CD14-positive monocyte (primary cell): ENCODE results near the gene ALG1. TPM values are rescaled to one million over a fixed set of nuclear protein-coding genes. Genes with fewer than 3 reads are reported as not detected.

Experiments used
- DNase-seq, 3 donors: peaks; one replicate each; pipeline ENCODE4 v3.0.0-alpha.2; 2011 to 2022
- H2AFZ ChIP-seq: 2 replicates; pipeline ENCODE4 v1.6.0; 2012; ENCODE audit warnings: mild to moderate bottlenecking, low read depth, low read length, inconsistent platforms; ENCODE audit not compliant: insufficient read depth, poor library complexity, severe bottlenecking
- H3K27ac ChIP-seq, 2 donors: 1 replicate in 1 of 2; 2 replicates in 1 of 2; pipeline ENCODE4 v1.5.1; 2012 to 2013; ENCODE audit warnings: low read length in 2 of 2, control low read depth in 1 of 2, inconsistent platforms in 1 of 2, low read depth in 1 of 2, mild to moderate bottlenecking in 1 of 2
- H3K27me3 ChIP-seq, 2 donors: one replicate each; pipeline versions ENCODE4 v1.6.0 to v1.6.1; 2011 to 2013; ENCODE audit warnings: low read length in 2 of 2; ENCODE audit not compliant: control insufficient read depth in 2 of 2, insufficient read depth in 2 of 2
- H3K36me3 ChIP-seq, 2 donors: replicated peaks in 1 of 2; 1 replicate in 1 of 2; 2 replicates in 1 of 2; pipeline versions ENCODE4 v1.5.1 to v1.6.1; 2012 to 2013; ENCODE audit warnings: low read length in 2 of 2, control low read depth in 1 of 2, inconsistent platforms in 1 of 2, mild to moderate bottlenecking in 1 of 2; ENCODE audit not compliant: insufficient read depth in 2 of 2, control insufficient read depth in 1 of 2
- H3K4me1 ChIP-seq, 2 donors: 1 replicate in 1 of 2; 2 replicates in 1 of 2; pipeline versions ENCODE4 v1.5.1 to v1.6.1; 2012 to 2013; ENCODE audit warnings: low read length in 2 of 2, control low read depth in 1 of 2, inconsistent platforms in 1 of 2, mild to moderate bottlenecking in 1 of 2, moderate library complexity in 1 of 2; ENCODE audit not compliant: insufficient read depth in 2 of 2, control insufficient read depth in 1 of 2
- H3K4me2 ChIP-seq: replicated peaks from 2 replicates; pipeline ENCODE3; 2012; ENCODE audit warnings: low read length, moderate library complexity, mild to moderate bottlenecking; ENCODE audit not compliant: poor library complexity, severe bottlenecking; ENCODE audit errors: extremely low read depth
- H3K4me3 ChIP-seq, 3 experiments: fragments of 200-600 bp in 1 of 3; sonication (generic) in 1 of 3; replicated peaks in 1 of 3; 1 replicate in 2 of 3; 2 replicates in 1 of 3; pipeline ENCODE4 v1.5.1; 2011 to 2013; ENCODE audit warnings: low read length in 3 of 3, mild to moderate bottlenecking in 3 of 3, control low read depth in 2 of 3, low read depth in 2 of 3, inconsistent platforms in 1 of 3, moderate library complexity in 1 of 3
- H3K79me2 ChIP-seq: 2 replicates; pipeline ENCODE4 v1.6.0; 2012; ENCODE audit warnings: mild to moderate bottlenecking, control low read depth, inconsistent platforms, low read length, moderate library complexity; ENCODE audit not compliant: insufficient read depth
- H3K9ac ChIP-seq: 2 replicates; pipeline ENCODE4 v1.6.0; 2017; ENCODE audit warnings: low read length, mild to moderate bottlenecking; ENCODE audit not compliant: insufficient read depth, poor library complexity, severe bottlenecking
- H3K9me3 ChIP-seq, 2 donors: replicated peaks in 1 of 2; 1 replicate in 1 of 2; 2 replicates in 1 of 2; pipeline versions ENCODE4 v1.5.1 to v1.6.1; 2012 to 2013; ENCODE audit warnings: low read length in 2 of 2, control low read depth in 1 of 2; ENCODE audit not compliant: control insufficient read depth in 1 of 2, insufficient read depth in 1 of 2
- H4K20me1 ChIP-seq: 2 replicates; pipeline ENCODE4 v1.6.0; 2012; ENCODE audit warnings: mild to moderate bottlenecking, low read length, control low read depth, moderate library complexity; ENCODE audit not compliant: insufficient read depth
- H3K27ac Mint-ChIP-seq, 7 donors: one replicate each; pipeline ENCODE4 v1.8.0; 2020; ENCODE audit warnings: mild to moderate bottlenecking in 7 of 7, mixed read lengths in 7 of 7, moderate library complexity in 6 of 7, inconsistent platforms in 2 of 7
- H3K27me3 Mint-ChIP-seq, 3 donors: one replicate each; pipeline ENCODE4 v1.8.0; 2021 to 2022; ENCODE audit warnings: low read depth in 3 of 3, mild to moderate bottlenecking in 3 of 3, mixed read lengths in 3 of 3, moderate library complexity in 3 of 3, inconsistent platforms in 1 of 3
- H3K36me3 Mint-ChIP-seq, 2 donors: one replicate each; pipeline ENCODE4 v1.8.0; 2020; ENCODE audit warnings: mixed read lengths in 2 of 2, inconsistent platforms in 1 of 2, mild to moderate bottlenecking in 1 of 2
- H3K4me1 Mint-ChIP-seq: one replicate; pipeline ENCODE4 v1.8.0; 2020; ENCODE audit warnings: mild to moderate bottlenecking, mixed read lengths
- H3K4me3 Mint-ChIP-seq, 2 donors: one replicate each; pipeline ENCODE4 v1.8.0; 2020; ENCODE audit warnings: mild to moderate bottlenecking in 2 of 2, mixed read lengths in 2 of 2, moderate library complexity in 1 of 2
- H3K9me3 Mint-ChIP-seq, 7 donors: one replicate each; pipeline ENCODE4 v1.8.0; 2020 to 2022; ENCODE audit warnings: mixed read lengths in 7 of 7, mild to moderate bottlenecking in 6 of 7, moderate library complexity in 6 of 7, inconsistent platforms in 2 of 7
- CTCF ChIP-seq: fragments of 200-600 bp; IDR thresholded peaks from one replicate; pipeline ENCODE4 v1.8.0; 2022; ENCODE audit warnings: antibody characterized with exemption, mild to moderate bottlenecking
- WGBS: methylation state at CpG from one replicate; pipeline ENCODE4 v1.1.5; 2013; ENCODE audit warnings: missing lambda C conversion rate; ENCODE audit not compliant: insufficient coverage; 5-methylcytosine and 5-hydroxymethylcytosine counted together
- intact Hi-C, 2 donors: fragments of 100-400 bp; cut with micrococcal nuclease; formaldehyde crosslinking; loops; one replicate each; pipeline versions ENCODE4 v1.15.0 to v1.15.1; 2023
- polyA plus RNA-seq, 3 donors: library from polyadenylated mRNA; depleted of rRNA in 1 of 3; unstranded in 2 of 3; stranded (reverse) in 1 of 3; fragments of 300-500 nt in 2 of 3; fragments of >200 nt in 1 of 3; fragmentation: Illumina TruSeq in 2 of 3; gene quantifications; 1 replicate in 2 of 3; 2 replicates in 1 of 3; pipeline ENCODE4 v1.2.3, GENCODE V29; 2012 to 2021

Gene ALG1
- polyA plus RNA-seq, 3 donors, result 9.3 to 31.0 (median 25.2) TPM

DNA sequence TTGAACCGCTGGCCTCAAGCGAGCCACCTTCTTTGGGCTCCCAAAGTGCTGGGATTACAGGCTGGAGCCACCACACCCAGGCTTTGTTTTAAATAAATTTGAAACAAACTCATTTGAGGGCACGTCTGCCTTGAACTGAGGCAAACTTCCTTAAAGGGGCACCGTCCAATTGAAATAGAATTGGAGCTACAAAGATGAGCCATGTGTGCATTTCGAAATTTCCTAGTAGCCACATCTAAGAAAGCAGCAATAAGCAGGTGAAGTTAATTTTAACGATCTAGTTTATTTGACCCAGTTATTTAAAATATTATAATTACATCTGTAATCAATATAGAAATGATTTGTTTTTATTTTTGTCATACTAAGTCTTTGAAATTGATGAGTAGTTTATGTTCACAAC, 5.1 kb upstream of the ALG1 start:
- Histone ChIP-seq H3K9ac (no peak overlapping the region), H2AFZ (peak overlapping the region; percentile 29), H3K36me3 (no peaks in the 10 kb centered on the region), H3K9me3 (no peaks in the 10 kb centered on the region), H3K27me3 (no peaks in the 10 kb centered on the region), H3K79me2 (no peaks in the 10 kb centered on the region), H3K4me1 (peaks cover 4 to 5% of the 10 kb centered on the region in 2 donors), H4K20me1 (no peaks in the 10 kb centered on the region), H3K4me2 (no peak overlapping the region), H3K4me3 (no peak overlapping the region), H3K27ac (no peak overlapping the region)
- intact Hi-C loops, result no loop called here
- Mint-ChIP-seq H3K4me3 (no peak overlapping the region), H3K36me3 (no peaks in the 10 kb centered on the region), H3K4me1 (peaks cover 9% of the 10 kb centered on the region), H3K9me3 (peaks cover 0 to 3% (median 0%) of the 10 kb centered on the region in 7 donors), H3K27me3 (peaks cover 2 to 12% (median 8%) of the 10 kb centered on the region in 3 donors), H3K27ac (no peak overlapping the region)
- no peak for DNase-seq
- WGBS, result 67% methylated on average over 3 of the region's 6 CpGs
- no peak for TF ChIP-seq CTCF

GRCh38 chr16:5069048-5069447, 2.6 kb upstream of the ALG1 start:
- no peak overlapping the region for H3K27ac Mint-ChIP-seq
- no peak overlapping the region for H2AFZ ChIP-seq

More at GRCh38 chr16:5069048-5069447, 2.6 kb upstream of the ALG1 start:
- no peak for TF ChIP-seq CTCF
- H3K9ac ChIP-seq, result no peak overlapping the region
- no peak overlapping the region for H3K27ac ChIP-seq
- no peaks in the 10 kb centered on the region for H4K20me1 ChIP-seq
- 97% methylated on average over 8 of the region's 9 CpGs for WGBS
- H3K4me2 ChIP-seq, result no peak overlapping the region
- H3K4me3 Mint-ChIP-seq, result no peak overlapping the region
- H3K4me1 ChIP-seq, result peaks cover 16 to 20% of the 10 kb centered on the region in 2 donors
- no peak overlapping the region for H3K4me3 ChIP-seq
- H3K79me2 ChIP-seq, result peaks cover 1% of the 10 kb centered on the region
- H3K4me1 Mint-ChIP-seq, result peaks cover 22% of the 10 kb centered on the region
- H3K27me3 ChIP-seq, result no peaks in the 10 kb centered on the region
- no peaks in the 10 kb centered on the region for H3K36me3 Mint-ChIP-seq
- peaks cover 0 to 7% (median 5%) of the 10 kb centered on the region in 3 donors for H3K27me3 Mint-ChIP-seq
- no peaks in the 10 kb centered on the region for H3K36me3 ChIP-seq
- no peak for DNase-seq
- H3K9me3 Mint-ChIP-seq, result peaks cover 0 to 3% (median 0%) of the 10 kb centered on the region in 7 donors
- H3K9me3 ChIP-seq, result no peaks in the 10 kb centered on the region
- intact Hi-C loops, result no loop called here
